HepG2 (cell line): Measurements from ENCODE around the gene ATP5PB. TPM values are rescaled to one million over a fixed set of nuclear protein-coding genes. Genes with fewer than 3 reads are reported as not detected.

Experiments used
- ATAC-seq: fragments of 200-7000 bp; cut with Tn5 transposase; 3 replicates; pipeline ENCODE4 v1.9.1; 2020; ENCODE audit warnings: mild to moderate bottlenecking, moderate library complexity
- BruUV-seq: library from RNA; stranded (reverse); fragments of 400-500 nt; replicated peaks from 2 replicates; lab custom pipeline; 2021; lab: Mats Ljungman, UMichigan
- CTCF ChIA-PET: fragments of 300-600 bp; formaldehyde crosslinking; extraction: SDS; loops from one replicate; lab custom pipeline; 2021; ENCODE audit warnings: low total read pairs, inconsistent platforms, low intra/inter-chr PET ratio; lab: Yijun Ruan, JAX
- POLR2A ChIA-PET: fragments of 350-600 bp; sonication (Branson Sonifier 250); formaldehyde crosslinking; loops from one replicate; lab custom pipeline; 2020; ENCODE audit warnings: antibody characterized with exemption, inconsistent platforms; lab: Yijun Ruan, JAX
- DNase-seq: peaks from one replicate; pipeline ENCODE4 v3.0.0-alpha.2; 2015; ENCODE audit warnings: low spot score
- FAIRE-seq: peaks from 3 replicates; lab custom pipeline; 2011; peaks lifted over from hg19 to GRCh38; lab: Jason Lieb, UNC
- H2AFZ ChIP-seq: one replicate; pipeline ENCODE4 v1.6.1; 2011; ENCODE audit warnings: low read length, inconsistent platforms
- H3K27ac ChIP-seq: fragments of 300-600 bp; 3 replicates; pipeline ENCODE4 v1.8.0; 2011; ENCODE audit warnings: mixed run types, mild to moderate bottlenecking, mixed read lengths, low read length, inconsistent platforms; ENCODE audit not compliant: insufficient read depth; ENCODE audit errors: extremely low read length
- H3K27me3 ChIP-seq, 2 experiments: fragments of 200-600 bp in 1 of 2; 2 replicates in 1 of 2; 3 replicates in 1 of 2; pipeline versions ENCODE4 v1.6.0 to v1.8.0; 2011; ENCODE audit warnings: low read length in 2 of 2, mild to moderate bottlenecking in 2 of 2, moderate library complexity in 2 of 2, inconsistent platforms in 1 of 2; ENCODE audit not compliant: insufficient read depth in 2 of 2, control insufficient read depth in 1 of 2
- H3K36me3 ChIP-seq, 2 experiments: fragments of 200-600 bp in 1 of 2; replicated peaks in 1 of 2; 2 replicates in 1 of 2; 3 replicates in 1 of 2; pipeline versions ENCODE4 v1.5.1 to v1.8.0; 2011; ENCODE audit warnings: low read length in 2 of 2, inconsistent platforms in 1 of 2; ENCODE audit not compliant: insufficient read depth in 2 of 2, control insufficient read depth in 1 of 2
- H3K4me1 ChIP-seq: 2 replicates; pipeline ENCODE4 v1.5.1; 2012; ENCODE audit warnings: low read length, inconsistent platforms; ENCODE audit not compliant: insufficient read depth
- H3K4me2 ChIP-seq: 2 replicates; pipeline ENCODE4 v1.6.0; 2011; ENCODE audit warnings: low read depth, low read length, inconsistent platforms
- H3K4me3 ChIP-seq, 3 experiments: fragments of 200-600 bp in 1 of 3; sonication (generic), shearing (Covaris generic) in 1 of 3; replicated peaks in 1 of 3; 2 replicates each; pipeline ENCODE4 v1.5.1; 2011 to 2016; ENCODE audit warnings: low read length in 3 of 3, inconsistent platforms in 2 of 3, low read depth in 2 of 3, mild to moderate bottlenecking in 2 of 3, control low read depth in 1 of 3, mixed read lengths in 1 of 3; ENCODE audit not compliant: insufficient read depth in 1 of 3
- H3K79me2 ChIP-seq: one replicate; pipeline ENCODE4 v1.6.1; 2011; ENCODE audit warnings: low read length, inconsistent platforms; ENCODE audit not compliant: insufficient read depth
- H3K9ac ChIP-seq: 2 replicates; pipeline ENCODE4 v1.6.0; 2011; ENCODE audit warnings: mild to moderate bottlenecking, low read depth, low read length, inconsistent platforms; ENCODE audit not compliant: insufficient read depth
- H3K9me3 ChIP-seq: 2 replicates; pipeline ENCODE4 v1.5.1; 2012; ENCODE audit warnings: mild to moderate bottlenecking, low read length
- H4K20me1 ChIP-seq: 2 replicates; pipeline ENCODE4 v1.6.0; 2011; ENCODE audit warnings: inconsistent platforms, mild to moderate bottlenecking, low read length, moderate library complexity; ENCODE audit not compliant: insufficient read depth
- DR1 ChIP-seq: sonication (generic); formaldehyde crosslinking; IDR thresholded peaks from 2 replicates; pipeline ENCODE4 v1.8.0; 2021; ENCODE audit warnings: mild to moderate bottlenecking, missing genetic modification reagents, inconsistent platforms
- HMG20B ChIP-seq: conservative IDR thresholded peaks from 2 replicates; pipeline ENCODE4 v1.6.1; 2016; ENCODE audit warnings: missing genetic modification reagents, missing compliant biosample characterization
- JARID2 ChIP-seq: sonication (generic); formaldehyde crosslinking; IDR thresholded peaks from 2 replicates; pipeline ENCODE4 v1.8.1; 2023; ENCODE audit warnings: missing genetic modification reagents, inconsistent platforms; ENCODE audit not compliant: insufficient replicate concordance
- MAF1 ChIP-seq: sonication (generic); formaldehyde crosslinking; IDR thresholded peaks from 2 replicates; pipeline ENCODE4 v1.5.0; 2020; ENCODE audit warnings: missing genetic modification reagents, borderline replicate concordance
- RCOR2 ChIP-seq: IDR thresholded peaks from 2 replicates; pipeline ENCODE4 v1.6.1; 2016; ENCODE audit warnings: missing biosample characterization, missing genetic modification reagents
- RNF2 ChIP-seq: fragments of 450-650 bp; conservative IDR thresholded peaks from 2 replicates; pipeline ENCODE4 v1.6.1; 2016; ENCODE audit warnings: low read depth
- SATB2 ChIP-seq: sonication (generic); formaldehyde crosslinking; IDR thresholded peaks from 2 replicates; pipeline ENCODE4 v1.5.0; 2020; ENCODE audit warnings: missing genetic modification reagents
- TSC22D2 ChIP-seq: sonication (generic); formaldehyde crosslinking; IDR thresholded peaks from 2 replicates; pipeline ENCODE4 v1.5.1; 2020; ENCODE audit warnings: missing genetic modification reagents, mild to moderate bottlenecking, borderline replicate concordance
- ZKSCAN5 ChIP-seq: sonication (generic); formaldehyde crosslinking; IDR thresholded peaks from 2 replicates; pipeline ENCODE4 v1.5.1; 2020; ENCODE audit warnings: mild to moderate bottlenecking, missing genetic modification reagents
- ZNF292 ChIP-seq: sonication (generic); formaldehyde crosslinking; IDR thresholded peaks from 2 replicates; pipeline ENCODE4 v1.8.1; 2022; ENCODE audit warnings: mild to moderate bottlenecking, low read depth, missing genetic modification reagents, borderline replicate concordance
- ZNF777 ChIP-seq: sonication (generic); formaldehyde crosslinking; IDR thresholded peaks from 2 replicates; pipeline ENCODE4 v1.4.0; 2020; ENCODE audit warnings: missing genetic modification reagents
- WGBS: methylation state at CpG from one replicate; pipeline ENCODE4 v1.1.6; 2017; ENCODE audit warnings: low lambda C conversion rate; 5-methylcytosine and 5-hydroxymethylcytosine counted together
- in situ Hi-C: cut with HindIII; loops from 2 replicates; pipeline ENCODE4 v1.10.0; 2017; ENCODE audit warnings: low pct_unique_long_range_greater_than_20kb; ENCODE audit not compliant: extremely low pct_ligation_motif_present
- intact Hi-C: fragments of 100-400 bp; cut with micrococcal nuclease; formaldehyde crosslinking; loops from one replicate; pipeline ENCODE4 v1.10.0; 2022; ENCODE audit not compliant: unreplicated experiment
- polyA plus RNA-seq, 8 experiments: library from polyadenylated mRNA; depleted of rRNA in 3 of 8; stranded (reverse) in 7 of 8; unstranded in 1 of 8; fragments of >200 nt; fragmentation: Illumina TruSeq in 4 of 8; extraction: Trizol in 4 of 8; gene quantifications; 2 replicates each; pipeline versions ENCODE4 v1.2.1 to v1.2.3, GENCODE V29; 2011 to 2016; ENCODE audit warnings: low read depth in 4 of 8, missing spikeins in 1 of 8, mixed read lengths in 1 of 8; ENCODE audit not compliant: insufficient read depth in 1 of 8
- total RNA-seq, 5 experiments: library from RNA; depleted of rRNA; stranded (reverse); fragments of >200 nt; fragmentation: Illumina TruSeq; extraction: Trizol; gene quantifications; 2 replicates each; pipeline ENCODE4 v1.2.3, GENCODE V29; 2016; ENCODE audit warnings: low read depth in 1 of 5
- TF ChIP-seq, protein P1 (sequence below): sonication (generic); formaldehyde crosslinking; IDR thresholded peaks from 2 replicates; pipeline ENCODE4 v1.4.0; 2020; ENCODE audit warnings: missing genetic modification reagents
- TF ChIP-seq, protein P2 (sequence below): sonication (generic); formaldehyde crosslinking; IDR thresholded peaks from 2 replicates; pipeline ENCODE4 v1.4.0; 2020; ENCODE audit warnings: missing genetic modification reagents
- TF ChIP-seq, protein P3 (sequence below): sonication (generic); formaldehyde crosslinking; IDR thresholded peaks from 2 replicates; pipeline ENCODE4 v1.5.0; 2020; ENCODE audit warnings: mild to moderate bottlenecking, missing genetic modification reagents, borderline replicate concordance

Gene ATP5PB
- total and polyA plus RNA-seq, 2 of the 13 experiments (the other 11 are each of a cell fraction or from before 2014, with no cell fraction given), result 297 to 541 TPM

DNA sequence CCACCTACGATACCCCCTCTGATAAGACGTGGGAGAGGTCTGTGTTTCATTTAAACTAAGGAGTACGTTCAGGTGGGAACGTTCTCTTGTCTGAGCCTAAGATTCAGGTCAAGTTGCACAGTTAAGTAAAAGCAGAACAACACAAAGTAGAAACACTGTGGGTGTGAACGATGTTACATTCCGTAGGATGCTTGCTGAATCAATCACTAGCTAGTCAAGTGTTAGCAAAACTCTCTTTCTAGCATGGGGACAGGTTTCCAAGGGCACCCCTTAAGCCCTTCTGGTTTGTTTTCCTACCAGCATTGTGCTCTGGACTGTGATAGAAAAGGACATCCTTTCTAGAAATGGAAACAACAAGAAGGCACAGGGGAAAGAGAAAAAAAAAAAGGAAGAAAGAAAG, 37.9 kb downstream of the ATP5PB start:
- ATAC-seq, result no peak
- POLR2A ChIA-PET, result no interaction called here
- WGBS, result 65% methylated on average over 6 of the region's 6 CpGs
- TF ChIP-seq DR1 (CRISPR knock-in tag), result no peak
- TF ChIP-seq, protein P1, sequence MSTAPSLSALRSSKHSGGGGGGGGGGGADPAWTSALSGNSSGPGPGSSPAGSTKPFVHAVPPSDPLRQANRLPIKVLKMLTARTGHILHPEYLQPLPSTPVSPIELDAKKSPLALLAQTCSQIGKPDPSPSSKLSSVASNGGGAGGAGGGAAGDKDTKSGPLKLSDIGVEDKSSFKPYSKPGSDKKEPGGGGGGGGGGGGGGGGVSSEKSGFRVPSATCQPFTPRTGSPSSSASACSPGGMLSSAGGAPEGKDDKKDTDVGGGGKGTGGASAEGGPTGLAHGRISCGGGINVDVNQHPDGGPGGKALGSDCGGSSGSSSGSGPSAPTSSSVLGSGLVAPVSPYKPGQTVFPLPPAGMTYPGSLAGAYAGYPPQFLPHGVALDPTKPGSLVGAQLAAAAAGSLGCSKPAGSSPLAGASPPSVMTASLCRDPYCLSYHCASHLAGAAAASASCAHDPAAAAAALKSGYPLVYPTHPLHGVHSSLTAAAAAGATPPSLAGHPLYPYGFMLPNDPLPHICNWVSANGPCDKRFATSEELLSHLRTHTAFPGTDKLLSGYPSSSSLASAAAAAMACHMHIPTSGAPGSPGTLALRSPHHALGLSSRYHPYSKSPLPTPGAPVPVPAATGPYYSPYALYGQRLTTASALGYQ (CRISPR knock-in tag), result no peak
- TF ChIP-seq TSC22D2 (CRISPR knock-in tag), result no peak
- TF ChIP-seq RNF2, result no peak
- no peak for TF ChIP-seq ZNF292 (CRISPR knock-in tag)
- no peak for TF ChIP-seq SATB2 (CRISPR knock-in tag)
- TF ChIP-seq MAF1, result no peak
- no peak for TF ChIP-seq ZNF777
- no peak for TF ChIP-seq JARID2 (CRISPR knock-in tag)
- TF ChIP-seq, protein P2, sequence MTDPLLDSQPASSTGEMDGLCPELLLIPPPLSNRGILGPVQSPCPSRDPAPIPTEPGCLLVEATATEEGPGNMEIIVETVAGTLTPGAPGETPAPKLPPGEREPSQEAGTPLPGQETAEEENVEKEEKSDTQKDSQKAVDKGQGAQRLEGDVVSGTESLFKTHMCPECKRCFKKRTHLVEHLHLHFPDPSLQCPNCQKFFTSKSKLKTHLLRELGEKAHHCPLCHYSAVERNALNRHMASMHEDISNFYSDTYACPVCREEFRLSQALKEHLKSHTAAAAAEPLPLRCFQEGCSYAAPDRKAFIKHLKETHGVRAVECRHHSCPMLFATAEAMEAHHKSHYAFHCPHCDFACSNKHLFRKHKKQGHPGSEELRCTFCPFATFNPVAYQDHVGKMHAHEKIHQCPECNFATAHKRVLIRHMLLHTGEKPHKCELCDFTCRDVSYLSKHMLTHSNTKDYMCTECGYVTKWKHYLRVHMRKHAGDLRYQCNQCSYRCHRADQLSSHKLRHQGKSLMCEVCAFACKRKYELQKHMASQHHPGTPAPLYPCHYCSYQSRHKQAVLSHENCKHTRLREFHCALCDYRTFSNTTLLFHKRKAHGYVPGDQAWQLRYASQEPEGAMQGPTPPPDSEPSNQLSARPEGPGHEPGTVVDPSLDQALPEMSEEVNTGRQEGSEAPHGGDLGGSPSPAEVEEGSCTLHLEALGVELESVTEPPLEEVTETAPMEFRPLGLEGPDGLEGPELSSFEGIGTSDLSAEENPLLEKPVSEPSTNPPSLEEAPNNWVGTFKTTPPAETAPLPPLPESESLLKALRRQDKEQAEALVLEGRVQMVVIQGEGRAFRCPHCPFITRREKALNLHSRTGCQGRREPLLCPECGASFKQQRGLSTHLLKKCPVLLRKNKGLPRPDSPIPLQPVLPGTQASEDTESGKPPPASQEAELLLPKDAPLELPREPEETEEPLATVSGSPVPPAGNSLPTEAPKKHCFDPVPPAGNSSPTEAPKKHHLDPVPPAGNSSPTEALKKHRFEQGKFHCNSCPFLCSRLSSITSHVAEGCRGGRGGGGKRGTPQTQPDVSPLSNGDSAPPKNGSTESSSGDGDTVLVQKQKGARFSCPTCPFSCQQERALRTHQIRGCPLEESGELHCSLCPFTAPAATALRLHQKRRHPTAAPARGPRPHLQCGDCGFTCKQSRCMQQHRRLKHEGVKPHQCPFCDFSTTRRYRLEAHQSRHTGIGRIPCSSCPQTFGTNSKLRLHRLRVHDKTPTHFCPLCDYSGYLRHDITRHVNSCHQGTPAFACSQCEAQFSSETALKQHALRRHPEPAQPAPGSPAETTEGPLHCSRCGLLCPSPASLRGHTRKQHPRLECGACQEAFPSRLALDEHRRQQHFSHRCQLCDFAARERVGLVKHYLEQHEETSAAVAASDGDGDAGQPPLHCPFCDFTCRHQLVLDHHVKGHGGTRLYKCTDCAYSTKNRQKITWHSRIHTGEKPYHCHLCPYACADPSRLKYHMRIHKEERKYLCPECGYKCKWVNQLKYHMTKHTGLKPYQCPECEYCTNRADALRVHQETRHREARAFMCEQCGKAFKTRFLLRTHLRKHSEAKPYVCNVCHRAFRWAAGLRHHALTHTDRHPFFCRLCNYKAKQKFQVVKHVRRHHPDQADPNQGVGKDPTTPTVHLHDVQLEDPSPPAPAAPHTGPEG (CRISPR knock-in tag), result no peak
- no peak for TF ChIP-seq HMG20B (CRISPR knock-in tag)
- TF ChIP-seq, protein P3, sequence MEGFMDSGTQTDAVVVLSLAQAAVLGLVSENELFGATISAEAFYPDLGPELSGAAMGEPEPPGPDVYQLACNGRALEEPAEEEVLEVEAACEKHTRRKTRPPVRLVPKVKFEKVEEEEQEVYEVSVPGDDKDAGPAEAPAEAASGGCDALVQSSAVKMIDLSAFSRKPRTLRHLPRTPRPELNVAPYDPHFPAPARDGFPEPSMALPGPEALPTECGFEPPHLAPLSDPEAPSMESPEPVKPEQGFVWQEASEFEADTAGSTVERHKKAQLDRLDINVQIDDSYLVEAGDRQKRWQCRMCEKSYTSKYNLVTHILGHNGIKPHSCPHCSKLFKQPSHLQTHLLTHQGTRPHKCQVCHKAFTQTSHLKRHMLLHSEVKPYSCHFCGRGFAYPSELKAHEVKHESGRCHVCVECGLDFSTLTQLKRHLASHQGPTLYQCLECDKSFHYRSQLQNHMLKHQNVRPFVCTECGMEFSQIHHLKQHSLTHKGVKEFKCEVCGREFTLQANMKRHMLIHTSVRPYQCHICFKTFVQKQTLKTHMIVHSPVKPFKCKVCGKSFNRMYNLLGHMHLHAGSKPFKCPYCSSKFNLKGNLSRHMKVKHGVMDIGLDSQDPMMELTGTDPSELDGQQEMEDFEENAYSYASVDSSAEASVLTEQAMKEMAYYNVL (CRISPR knock-in tag), result no peak
- no peak for TF ChIP-seq ZKSCAN5 (CRISPR knock-in tag)
- TF ChIP-seq RCOR2 (CRISPR knock-in tag), result no peak

More for the DNA sequence above, 37.9 kb downstream of the ATP5PB start:
- intact Hi-C loops, result no loop called here
- Histone ChIP-seq H3K27me3 (peaks cover 5 to 39% of the 10 kb centered on the region in 2 experiments; a peak in 3 of 5 replicates), H3K9ac (no peak overlapping the region), H4K20me1 (no peaks in the 10 kb centered on the region), H2AFZ (no peak overlapping the region), H3K4me2 (no peak overlapping the region), H3K4me3 (no peak overlapping the region), H3K9me3 (no peaks in the 10 kb centered on the region), H3K4me1 (peaks cover 9% of the 10 kb centered on the region; the same call in 1 of the 2 replicates), H3K79me2 (no peaks in the 10 kb centered on the region), H3K36me3 (no peaks in the 10 kb centered on the region), H3K27ac (no peak overlapping the region)
- FAIRE-seq, result no peak
- BruUV-seq, result no TSS peak
- in situ Hi-C loops, result no loop called here
- CTCF ChIA-PET, result no interaction called here
- no peak for DNase-seq
